GM21717 (cell line): ENCODE data around the gene ZBTB17.
"Not testable (repeated sequence)": the region's sequence is repeated elsewhere in the genome, so short reads cannot be mapped to it uniquely, and the experiment has no call there.

ENCODE experiments used
- ATAC-seq: cut with Tn5 transposase; IDR thresholded peaks from one replicate; pipeline ENCODE4 v1.9.1; 2021; ENCODE audit warnings: mild to moderate bottlenecking, moderate library complexity; ENCODE audit not compliant: unreplicated experiment

Gene ZBTB17

GRCh38 chr1:15975805-15976680, at the start of gene ZBTB17:
TSS of gene ZBTB17 (minus strand) at chr1:15976101. CDS start at chr1:15948495, 27,606 bp downstream.
- ATAC-seq: peak; percentile 54

GRCh38 chr1:16023050-16023653, 47.3 kb upstream of the ZBTB17 start:
- ATAC-seq: no peak

- ATAC-seq: no peak
Measured at GRCh38 chr1:16022393-16022792, 46.5 kb upstream of the ZBTB17 start.

GRCh38 chr1:16021681-16022080, 45.8 kb upstream of the ZBTB17 start, which contains the start of gene CLCNKA:
TSS of gene CLCNKA (plus strand) at chr1:16022036. CDS start at chr1:16022620, 584 bp downstream.
- ATAC-seq: no peak

- not testable (repeated sequence) for ATAC-seq
Measured at GRCh38 chr1:16020878-16021277, 45.0 kb upstream of the ZBTB17 start.

- no peak for ATAC-seq
Measured at GRCh38 chr1:16020325-16020724, 44.4 kb upstream of the ZBTB17 start.

GRCh38 chr1:16019644-16020277, 43.9 kb upstream of the ZBTB17 start:
- ATAC-seq: no peak

- ATAC-seq: no peak
Measured at GRCh38 chr1:16018749-16019643, 43.1 kb upstream of the ZBTB17 start.

GRCh38 chr1:16018308-16018707, 42.4 kb upstream of the ZBTB17 start:
- ATAC-seq: no peak

- no peak for ATAC-seq
Measured at GRCh38 chr1:16017461-16018303, 41.8 kb upstream of the ZBTB17 start, which contains the start of gene HSPB7. TSS of gene HSPB7 (minus strand) at chr1:16018043. CDS start at chr1:16017963, 80 bp downstream.

- ATAC-seq: no peak
Measured at GRCh38 chr1:16017076-16017460, 41.2 kb upstream of the ZBTB17 start.

GRCh38 chr1:16015960-16016901, 40.3 kb upstream of the ZBTB17 start:
- ATAC-seq: no peak

GRCh38 chr1:16015491-16015890, 39.6 kb upstream of the ZBTB17 start:
- ATAC-seq: no peak

GRCh38 chr1:16014509-16015482, 38.9 kb upstream of the ZBTB17 start:
- ATAC-seq: no peak

GRCh38 chr1:16013908-16014258, 38.0 kb upstream of the ZBTB17 start:
- ATAC-seq: no peak

- ATAC-seq: no peak
Measured at GRCh38 chr1:16013220-16013907, 37.5 kb upstream of the ZBTB17 start.
